Measurements from ENCODE around the gene YES1.

- TF ChIP-seq, protein P1, sequence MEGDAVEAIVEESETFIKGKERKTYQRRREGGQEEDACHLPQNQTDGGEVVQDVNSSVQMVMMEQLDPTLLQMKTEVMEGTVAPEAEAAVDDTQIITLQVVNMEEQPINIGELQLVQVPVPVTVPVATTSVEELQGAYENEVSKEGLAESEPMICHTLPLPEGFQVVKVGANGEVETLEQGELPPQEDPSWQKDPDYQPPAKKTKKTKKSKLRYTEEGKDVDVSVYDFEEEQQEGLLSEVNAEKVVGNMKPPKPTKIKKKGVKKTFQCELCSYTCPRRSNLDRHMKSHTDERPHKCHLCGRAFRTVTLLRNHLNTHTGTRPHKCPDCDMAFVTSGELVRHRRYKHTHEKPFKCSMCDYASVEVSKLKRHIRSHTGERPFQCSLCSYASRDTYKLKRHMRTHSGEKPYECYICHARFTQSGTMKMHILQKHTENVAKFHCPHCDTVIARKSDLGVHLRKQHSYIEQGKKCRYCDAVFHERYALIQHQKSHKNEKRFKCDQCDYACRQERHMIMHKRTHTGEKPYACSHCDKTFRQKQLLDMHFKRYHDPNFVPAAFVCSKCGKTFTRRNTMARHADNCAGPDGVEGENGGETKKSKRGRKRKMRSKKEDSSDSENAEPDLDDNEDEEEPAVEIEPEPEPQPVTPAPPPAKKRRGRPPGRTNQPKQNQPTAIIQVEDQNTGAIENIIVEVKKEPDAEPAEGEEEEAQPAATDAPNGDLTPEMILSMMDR (IDR thresholded peaks at IDR 0.05; ENCODE audit: low read length): no peak
- no peak for TF ChIP-seq EZH2 (IDR thresholded peaks at IDR 0.05; ENCODE audit: borderline replicate concordance, low read length)
Measured at GRCh38 chr18:681985-682384, 130.1 kb downstream of the YES1 start.
